ENCODE measurements around the gene DLK1.

The DLK1 gene

GRCh38 chr14:100736269-100737180 lies 9.8 kb downstream of the DLK1 start:
- no peak for DNase-seq

GRCh38 chr14:100737526-100737925 lies 10.8 kb downstream of the DLK1 start:
- no peak for DNase-seq

DNA sequence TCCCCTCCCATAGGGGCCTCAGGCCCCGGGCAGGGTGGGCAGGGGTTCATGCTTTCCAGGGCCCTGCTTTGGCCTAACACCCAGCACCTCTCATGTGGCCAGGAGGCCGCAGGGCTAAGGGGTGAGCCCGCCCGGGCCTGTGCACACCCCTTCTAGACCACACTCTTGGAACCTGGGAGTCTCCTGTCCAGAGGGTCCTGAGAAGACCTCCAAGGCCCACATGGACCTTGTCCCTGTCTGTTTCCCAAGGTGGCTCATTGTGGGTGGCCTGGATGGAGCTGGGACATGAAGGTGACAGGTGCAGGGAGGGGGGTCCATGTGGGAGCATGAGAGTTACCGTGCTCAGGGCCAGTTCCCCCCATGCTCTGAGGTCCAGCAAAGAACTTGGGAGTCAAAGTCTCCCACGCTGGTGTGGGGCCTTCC lies 11.6 kb downstream of the DLK1 start:
- DNase-seq: no peak

- DNase-seq: no peak
Observed at GRCh38 chr14:100738704-100739131, 12.0 kb downstream of the DLK1 start.

- DNase-seq: no peak
Observed at GRCh38 chr14:100739306-100739705, 12.6 kb downstream of the DLK1 start.

DNA sequence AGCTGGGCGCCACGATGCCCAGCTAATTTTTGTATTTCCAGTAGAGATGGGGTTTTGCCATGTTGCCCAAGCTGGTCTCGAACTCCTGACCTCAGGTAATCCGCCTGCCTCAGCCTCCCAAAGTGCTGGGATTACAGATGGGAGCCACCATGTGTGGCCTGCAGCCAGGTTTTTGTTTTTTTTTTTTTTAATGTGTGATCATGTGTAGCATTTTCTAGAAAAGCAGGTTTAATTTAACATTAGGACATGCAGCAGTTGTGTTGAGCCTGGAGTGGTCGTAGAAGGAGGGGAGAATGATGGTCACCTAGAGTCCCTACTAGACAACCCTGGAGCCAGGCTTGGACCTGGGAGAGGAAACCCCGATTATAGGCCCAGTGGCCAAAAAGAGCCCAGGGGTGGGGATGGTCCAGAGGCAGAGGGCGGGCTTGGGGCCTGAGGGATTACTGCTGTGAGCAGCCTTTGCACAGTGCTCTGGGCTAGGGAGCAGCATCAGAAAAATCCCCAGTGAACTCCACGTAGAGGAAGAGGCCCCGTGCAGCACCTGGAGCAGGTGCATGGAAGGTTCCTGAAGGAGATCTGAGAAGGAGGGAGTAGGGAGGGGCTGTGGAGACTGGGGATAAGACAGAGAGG lies 13.6 kb downstream of the DLK1 start:
- no peak for DNase-seq

- no peak for DNase-seq
Observed at GRCh38 chr14:100740929-100741328, 14.2 kb downstream of the DLK1 start.

- no peak for DNase-seq
Observed at GRCh38 chr14:100741966-100742365, 15.3 kb downstream of the DLK1 start.

DNA sequence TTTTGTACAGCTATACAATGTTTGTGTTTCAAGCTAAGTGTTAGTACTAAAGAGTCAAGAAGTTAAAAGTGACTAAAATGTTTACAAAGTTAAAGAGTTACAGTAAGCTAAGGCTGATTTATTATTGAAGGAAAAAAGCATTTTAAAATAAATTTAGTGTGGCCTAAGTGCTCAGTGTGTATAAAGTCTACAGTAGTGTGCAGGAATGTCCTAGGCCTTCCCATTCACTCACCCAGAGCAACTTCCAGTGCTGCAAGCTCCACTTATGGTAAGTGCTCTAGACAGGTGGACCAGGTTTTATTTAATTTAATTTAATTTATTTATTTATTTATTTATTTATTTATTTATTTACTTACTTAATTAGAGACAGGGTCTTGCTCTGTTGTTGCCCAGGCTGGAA lies 19.6 kb downstream of the DLK1 start:
- DNase-seq: no peak

- no peak for DNase-seq
Observed at GRCh38 chr14:100747021-100747586, 20.4 kb downstream of the DLK1 start.

DNA sequence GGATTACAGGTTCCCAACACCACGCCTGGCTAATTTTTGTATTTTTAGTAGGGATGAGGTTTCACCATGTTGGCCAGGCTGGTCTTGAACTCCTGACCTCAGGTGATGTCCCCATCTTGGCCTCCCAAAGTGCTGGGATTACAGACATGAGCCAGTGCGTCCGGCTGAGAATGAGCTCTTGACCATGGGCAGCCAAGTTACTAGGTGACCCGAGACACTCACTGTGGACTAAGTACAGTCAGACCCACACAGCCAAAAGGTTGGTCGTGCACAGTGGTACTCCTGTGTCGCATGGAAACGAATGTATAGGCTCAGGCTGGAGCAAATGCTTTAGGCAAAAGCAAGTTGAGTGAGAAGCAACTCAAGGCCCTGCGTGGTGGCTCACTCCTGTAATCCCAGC lies 21.0 kb downstream of the DLK1 start:
- DNase-seq: no peak

DNA sequence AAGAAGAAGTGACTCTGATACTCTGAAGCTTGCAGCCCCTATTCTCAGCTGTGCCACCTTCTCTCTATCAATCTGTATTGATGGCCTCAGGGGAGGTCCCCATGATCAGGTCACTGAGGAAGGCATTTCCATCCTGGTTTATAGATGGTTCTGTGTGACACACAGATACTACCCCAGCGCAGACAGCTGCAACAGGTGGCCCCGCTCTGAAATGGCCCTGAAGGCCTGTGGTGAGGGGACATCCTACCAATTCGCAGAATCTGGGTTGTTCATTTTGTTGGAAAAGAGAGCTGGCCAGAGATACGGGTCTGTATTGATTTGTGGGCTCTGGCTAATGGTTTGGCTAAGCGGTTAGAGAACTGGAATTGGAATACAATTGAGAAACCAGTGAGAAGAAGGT lies 21.7 kb downstream of the DLK1 start:
- no peak for DNase-seq

DNA sequence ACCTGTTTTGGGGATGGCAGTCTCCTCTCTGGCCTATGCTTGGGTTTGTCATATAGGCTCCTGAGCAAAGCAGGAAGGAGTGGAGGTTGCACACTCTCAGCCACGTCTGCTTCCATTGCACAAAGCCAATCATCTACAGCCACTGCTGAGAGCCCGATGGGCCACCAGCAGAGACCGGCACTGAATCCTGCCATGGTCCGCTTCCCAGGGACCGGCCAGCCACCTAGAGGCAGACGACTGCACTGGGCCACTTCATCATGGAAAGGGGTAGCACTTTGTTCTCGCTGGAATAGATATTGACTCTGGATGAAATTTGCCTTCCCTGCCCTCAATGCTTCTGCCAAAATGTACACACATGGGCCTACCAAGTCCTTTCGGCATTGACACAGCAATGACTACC lies 22.3 kb downstream of the DLK1 start:
- no peak for DNase-seq

DNA sequence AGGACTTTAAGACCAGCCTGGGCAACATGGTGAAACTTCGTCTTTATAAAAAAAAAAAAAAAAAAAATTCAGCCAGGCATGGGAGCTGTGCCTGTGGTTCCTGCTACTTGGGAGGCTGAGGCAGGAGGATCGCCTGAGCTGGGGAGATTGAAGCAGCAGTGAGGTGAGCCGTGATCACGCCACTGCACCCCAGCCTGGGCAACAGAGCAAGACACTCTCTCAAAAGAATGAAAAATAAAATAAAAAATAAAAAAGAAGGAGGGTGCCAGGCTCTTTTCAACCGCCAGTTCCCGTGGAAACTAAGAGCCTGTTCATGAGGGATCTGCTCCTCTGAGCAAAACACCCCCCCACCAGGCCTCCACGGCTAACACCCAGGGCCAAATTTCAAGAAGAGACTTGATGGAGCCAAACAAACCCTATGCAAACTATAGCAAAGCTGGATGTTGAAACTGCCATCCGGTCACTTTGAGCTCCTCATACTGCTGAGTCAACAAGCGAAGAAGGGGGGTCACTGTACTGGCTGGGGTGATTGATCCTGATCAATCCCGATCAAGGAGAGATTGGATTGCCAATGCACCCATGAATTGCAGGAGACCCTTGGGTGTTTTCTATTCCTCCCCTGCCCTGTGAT lies 23.4 kb downstream of the DLK1 start:
- no peak for DNase-seq

GRCh38 chr14:100750762-100751699 lies 24.3 kb downstream of the DLK1 start:
- DNase-seq: no peak

GRCh38 chr14:100754020-100754419 lies 27.3 kb downstream of the DLK1 start:
- DNase-seq: no peak

GRCh38 chr14:100755649-100756048 lies 29.0 kb downstream of the DLK1 start:
- no peak for DNase-seq

GRCh38 chr14:100761481-100761880 lies 34.8 kb downstream of the DLK1 start:
- DNase-seq: no peak

DNA sequence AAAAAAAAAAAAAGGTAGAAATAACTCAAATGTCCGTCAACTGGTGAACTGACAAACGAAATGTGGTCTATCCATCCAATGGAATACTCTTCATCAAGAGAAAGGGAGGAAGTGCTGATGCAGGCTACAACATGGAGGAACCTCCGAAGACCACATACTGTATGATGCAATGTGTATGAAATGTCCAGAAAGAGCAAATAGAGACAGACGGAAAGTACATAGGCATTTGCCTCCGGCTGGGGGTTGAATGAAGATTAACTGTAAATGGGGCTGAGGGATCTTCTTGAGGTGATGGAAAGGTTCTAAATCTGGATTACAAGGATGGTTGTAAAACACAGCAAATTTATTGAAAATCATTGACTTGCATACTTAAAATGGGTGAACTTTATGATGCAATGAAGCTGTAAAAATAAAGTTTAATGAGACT lies 35.4 kb downstream of the DLK1 start:
- DNase-seq: no peak

DNA sequence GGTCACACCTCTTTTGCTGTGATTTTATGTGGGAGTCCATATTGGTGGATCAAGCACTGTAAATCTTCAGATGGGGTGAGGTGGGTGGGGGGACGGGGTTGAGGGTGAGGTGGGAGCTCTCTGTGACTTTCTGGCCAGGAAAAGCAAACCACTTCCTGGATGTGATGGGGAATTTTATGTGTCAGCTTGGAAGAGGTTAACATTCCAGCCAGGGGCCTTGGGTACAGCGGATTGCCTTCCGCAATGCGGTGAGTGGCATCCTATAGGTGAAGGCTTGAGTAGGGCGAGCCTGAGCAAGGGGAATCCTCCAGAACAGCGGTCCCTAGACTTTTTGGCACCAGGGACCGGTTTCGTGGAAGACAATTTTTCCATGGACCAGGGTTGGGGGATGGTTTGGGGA lies 36.2 kb downstream of the DLK1 start:
- no peak for DNase-seq

- no peak for DNase-seq
Observed at GRCh38 chr14:100764471-100765115, 37.9 kb downstream of the DLK1 start.

GRCh38 chr14:100765296-100765695 lies 38.6 kb downstream of the DLK1 start:
- DNase-seq: no peak
